HG03097 (cell line): ENCODE data around the gene GALR3.

ENCODE experiments used
- ATAC-seq: cut with Tn5 transposase; IDR thresholded peaks from one replicate; pipeline ENCODE4 v1.9.1; 2021; ENCODE audit not compliant: unreplicated experiment, low FRiP score

Gene GALR3

GRCh38 chr22:37818409-37819104, 4.6 kb upstream of the GALR3 start:
- ATAC-seq, result no peak

- no peak for ATAC-seq
These were observed 4.1 kb upstream of the GALR3 start for GRCh38 chr22:37819105-37819433.

GRCh38 chr22:37820350-37820749, 2.8 kb upstream of the GALR3 start:
- ATAC-seq, result no peak

- no peak for ATAC-seq
These were observed 926 bp upstream of the GALR3 start for GRCh38 chr22:37822079-37822833.

- ATAC-seq, result no peak
These were observed 1.8 kb downstream of the GALR3 start for GRCh38 chr22:37824674-37825641.

- no peak for ATAC-seq
These were observed 3.9 kb downstream of the GALR3 start for GRCh38 chr22:37827056-37827455.

- ATAC-seq, result no peak
These were observed 7.1 kb downstream of the GALR3 start for GRCh38 chr22:37830093-37830842.

- no peak for ATAC-seq
These were observed 8.3 kb downstream of the GALR3 start for GRCh38 chr22:37831472-37831871.

- no peak for ATAC-seq
These were observed 9.1 kb downstream of the GALR3 start for GRCh38 chr22:37832022-37832857.

GRCh38 chr22:37842015-37842793, 19.0 kb downstream of the GALR3 start:
- ATAC-seq, result no peak

- peak; percentile 31 for ATAC-seq
These were observed 20.5 kb downstream of the GALR3 start for GRCh38 chr22:37843741-37844089.

- ATAC-seq, result no peak
These were observed 21.7 kb downstream of the GALR3 start for GRCh38 chr22:37844904-37845329.

- no peak for ATAC-seq
These were observed 23.3 kb downstream of the GALR3 start for GRCh38 chr22:37846433-37846832.

- ATAC-seq, result no peak
These were observed 25.5 kb downstream of the GALR3 start for GRCh38 chr22:37848587-37849088.

- ATAC-seq, result peak; percentile 58
These were observed 26.0 kb downstream of the GALR3 start, which contains the start of gene EIF3L for GRCh38 chr22:37849089-37849751. TSS of gene EIF3L (plus strand) at chr22:37849419. CDS start at chr22:37849450, 31 bp downstream.

- no peak for ATAC-seq
These were observed 27.6 kb downstream of the GALR3 start for GRCh38 chr22:37850801-37851200.

GRCh38 chr22:37852418-37852817, 29.2 kb downstream of the GALR3 start:
- ATAC-seq, result no peak

GRCh38 chr22:37854946-37855345, 31.8 kb downstream of the GALR3 start:
- ATAC-seq, result no peak
